Heart right ventricle (tissue), 16 donors: ENCODE measurements around the gene PIAS4. TPM values are rescaled to one million over a fixed set of nuclear protein-coding genes. Genes with fewer than 3 reads are reported as not detected.

Experiments
- ATAC-seq, 8 donors: fragments of 200-7000 bp; cut with Tn5 transposase; one replicate each; pipeline ENCODE4 v1.9.1; 2020; ENCODE audit warnings: mild to moderate bottlenecking in 8 of 8, moderate library complexity in 8 of 8, moderate number of reproducible peaks in 1 of 8
- DNase-seq, 2 donors: peaks; one replicate each; pipeline ENCODE4 v3.0.0-alpha.2; 2020
- H3K27ac ChIP-seq, 10 donors: fragments of 200-600 bp; sonication (generic) in 2 of 10; one replicate each; pipeline versions ENCODE4 v1.5.0 to v1.8.0; 2020 to 2022; ENCODE audit warnings: mild to moderate bottlenecking in 3 of 10
- H3K27me3 ChIP-seq, 7 donors: fragments of 200-600 bp; one replicate each; pipeline ENCODE4 v1.8.0; 2021 to 2022; ENCODE audit warnings: mild to moderate bottlenecking in 2 of 7
- H3K36me3 ChIP-seq, 9 donors: fragments of 200-600 bp; sonication (generic) in 1 of 9; one replicate each; pipeline versions ENCODE4 v1.5.0 to v1.8.0; 2020 to 2022; ENCODE audit warnings: mild to moderate bottlenecking in 2 of 9
- H3K4me1 ChIP-seq, 9 donors: fragments of 200-600 bp; sonication (generic) in 1 of 9; one replicate each; pipeline versions ENCODE4 v1.5.0 to v1.8.0; 2020 to 2022; ENCODE audit warnings: mild to moderate bottlenecking in 4 of 9
- H3K4me3 ChIP-seq, 10 donors: fragments of 200-600 bp; sonication (generic) in 2 of 10; one replicate each; pipeline versions ENCODE4 v1.5.0 to v1.8.0; 2020 to 2022; ENCODE audit warnings: mild to moderate bottlenecking in 7 of 10, moderate library complexity in 2 of 10
- H3K9me3 ChIP-seq, 11 donors: fragments of 200-600 bp in 10 of 11; sonication (generic) in 2 of 11; one replicate each; pipeline versions ENCODE4 v1.5.0 to v1.8.0; 2013 to 2022; ENCODE audit warnings: mild to moderate bottlenecking in 2 of 11, control low read depth in 1 of 11, moderate library complexity in 1 of 11
- WGBS, 2 donors: extraction: QIAGEN DNeasy Blood & Tissue Kit; methylation state at CpG; one replicate each; pipeline ENCODE4 v1.1.7; 2013; ENCODE audit warnings: inconsistent platforms in 1 of 2; 5-methylcytosine and 5-hydroxymethylcytosine counted together
- intact Hi-C, 10 donors: fragments of 100-400 bp; cut with DNase I; formaldehyde crosslinking; loops; one replicate each; pipeline versions ENCODE4 v1.11.1 to v1.14.2; 2022
- polyA plus RNA-seq, 2 donors: library from polyadenylated mRNA; stranded (reverse); fragments of 200-250 nt; gene quantifications; one replicate each; pipeline ENCODE4 v1.2.3, GENCODE V29; 2013
- total RNA-seq, 10 donors: library from RNA; stranded (reverse); fragmentation: NEBNext Ultra II Directional in 3 of 10; extraction: Animal tissue kit (Norgen Biotek cat#: 25700) in 3 of 10; gene quantifications; one replicate each; pipeline versions ENCODE4 v1.2.1 to v1.2.4, GENCODE V29; 2021 to 2023
- TF ChIP-seq, protein P1 (sequence below), 9 donors: fragments of 200-600 bp; sonication (generic) in 2 of 9; IDR thresholded peaks; one replicate each; pipeline versions ENCODE4 v1.5.0 to v1.8.0; 2021 to 2022; ENCODE audit warnings: antibody characterized with exemption in 9 of 9, mild to moderate bottlenecking in 5 of 9, moderate library complexity in 1 of 9
- donor health status: Arrhythmogenic right ventricular cardiomyopathy.
- donor health status: ischemic (EF 13 %, LVEDD 7.1; RV severe dilation, severe dysfunction).
- donor health status: healthy with polysubstance abuse.
- donor health status: DM: no; HTN: yes; CAD: no.
- donor health status: DM: no; HTN: no; CAD: no.
- donor health status: ischemic (EF 25% LVEDD 6.9; RV normal size, moderate dysfunction).
- donor health status: ischemic (EF 25% LVEDD 5.7; RV mildly dilated, moderate dysfunction).
- donor health status: healthy.
- donor health status: DM: yes; HTN: yes; CAD: no.
- donor health status: Ischemic cardiomyopathy.
- donor health status: ischemic (EF 35%, LVEDD 5.7; RV mildly dilated, moderate dysfunction).
- donor health status: nonischemic (EF 11% LVEDD 7.7; RV severe dilation, severe dysfunction).
- donor health status: DM: yes; HTN: yes; CAD: no.
- donor health status: PGD.
- donor health status: ischemic (EF 29% LVEDD 5.4; RV normal size, mild dysfunction).
- donor health status: nonischemic (EF 23%, LVEDD 6.1; RV moderate dilation, normal function).

PIAS4 gene
- total and polyA plus RNA-seq, 12 donors, result 8.5 to 22.8 (median 13.4) TPM

DNA sequence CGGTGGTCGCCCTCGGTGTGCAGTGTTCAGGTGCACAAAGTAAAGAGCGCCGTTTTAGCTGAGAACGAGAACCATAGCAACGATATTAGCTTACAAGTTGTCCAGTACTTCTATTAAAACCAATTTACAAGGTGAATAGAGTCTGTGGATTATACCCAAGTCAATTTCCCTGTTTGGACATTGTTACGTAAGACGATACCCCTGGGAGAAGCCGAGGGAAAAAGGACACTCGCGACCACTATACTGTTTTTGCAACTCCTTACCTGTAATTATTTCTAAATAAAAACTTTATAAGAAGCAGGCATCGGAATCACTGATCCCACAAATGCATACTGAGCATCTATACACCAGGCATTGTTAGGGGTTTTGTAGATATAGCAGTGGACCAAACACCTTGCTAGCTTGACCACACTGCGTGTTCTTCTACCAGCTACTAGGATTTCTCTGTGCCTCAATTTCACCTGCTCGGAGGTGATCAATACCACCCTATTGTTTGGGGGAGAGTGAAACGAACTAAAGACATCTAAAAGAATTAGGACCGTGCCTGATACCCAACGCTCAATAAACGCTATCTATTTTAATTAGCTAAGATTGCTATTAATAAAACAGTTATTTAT is 21.8 kb upstream of the PIAS4 start:
- DNase-seq (no peak), ATAC-seq (peak in 1 of 8 donors; percentile 1)
- Histone ChIP-seq H3K4me1 (peaks cover 6 to 62% (median 45%) of the 10 kb centered on the region in 9 donors), H3K27me3 (no peaks in the 10 kb centered on the region), H3K27ac (peak overlapping the region in 9 of 10 donors; percentile 89 to 100 (median 96)), H3K36me3 (peaks cover 18 to 37% (median 34%) of the 10 kb centered on the region in 9 donors), H3K9me3 (no peaks in the 10 kb centered on the region), H3K4me3 (peak overlapping the region; percentile 85 to 100 (median 94))
- TF ChIP-seq, protein P1, sequence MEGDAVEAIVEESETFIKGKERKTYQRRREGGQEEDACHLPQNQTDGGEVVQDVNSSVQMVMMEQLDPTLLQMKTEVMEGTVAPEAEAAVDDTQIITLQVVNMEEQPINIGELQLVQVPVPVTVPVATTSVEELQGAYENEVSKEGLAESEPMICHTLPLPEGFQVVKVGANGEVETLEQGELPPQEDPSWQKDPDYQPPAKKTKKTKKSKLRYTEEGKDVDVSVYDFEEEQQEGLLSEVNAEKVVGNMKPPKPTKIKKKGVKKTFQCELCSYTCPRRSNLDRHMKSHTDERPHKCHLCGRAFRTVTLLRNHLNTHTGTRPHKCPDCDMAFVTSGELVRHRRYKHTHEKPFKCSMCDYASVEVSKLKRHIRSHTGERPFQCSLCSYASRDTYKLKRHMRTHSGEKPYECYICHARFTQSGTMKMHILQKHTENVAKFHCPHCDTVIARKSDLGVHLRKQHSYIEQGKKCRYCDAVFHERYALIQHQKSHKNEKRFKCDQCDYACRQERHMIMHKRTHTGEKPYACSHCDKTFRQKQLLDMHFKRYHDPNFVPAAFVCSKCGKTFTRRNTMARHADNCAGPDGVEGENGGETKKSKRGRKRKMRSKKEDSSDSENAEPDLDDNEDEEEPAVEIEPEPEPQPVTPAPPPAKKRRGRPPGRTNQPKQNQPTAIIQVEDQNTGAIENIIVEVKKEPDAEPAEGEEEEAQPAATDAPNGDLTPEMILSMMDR (IDR thresholded peaks at IDR 0.05), result no peak
- intact Hi-C loops, result loop anchor here (1.0 to 10.0 kb wide), 14 partner anchors 15 to 223 kb away; partner anchors contain the start of genes DAPK3 (in 3 of the 10), MRPL54 (in 2 of the 10), ANKRD24 (in 1 of the 10) and APBA3 (in 1 of the 10)
- WGBS, 2 donors, result 3% methylated on average over 19 of the region's 19 CpGs

DNA sequence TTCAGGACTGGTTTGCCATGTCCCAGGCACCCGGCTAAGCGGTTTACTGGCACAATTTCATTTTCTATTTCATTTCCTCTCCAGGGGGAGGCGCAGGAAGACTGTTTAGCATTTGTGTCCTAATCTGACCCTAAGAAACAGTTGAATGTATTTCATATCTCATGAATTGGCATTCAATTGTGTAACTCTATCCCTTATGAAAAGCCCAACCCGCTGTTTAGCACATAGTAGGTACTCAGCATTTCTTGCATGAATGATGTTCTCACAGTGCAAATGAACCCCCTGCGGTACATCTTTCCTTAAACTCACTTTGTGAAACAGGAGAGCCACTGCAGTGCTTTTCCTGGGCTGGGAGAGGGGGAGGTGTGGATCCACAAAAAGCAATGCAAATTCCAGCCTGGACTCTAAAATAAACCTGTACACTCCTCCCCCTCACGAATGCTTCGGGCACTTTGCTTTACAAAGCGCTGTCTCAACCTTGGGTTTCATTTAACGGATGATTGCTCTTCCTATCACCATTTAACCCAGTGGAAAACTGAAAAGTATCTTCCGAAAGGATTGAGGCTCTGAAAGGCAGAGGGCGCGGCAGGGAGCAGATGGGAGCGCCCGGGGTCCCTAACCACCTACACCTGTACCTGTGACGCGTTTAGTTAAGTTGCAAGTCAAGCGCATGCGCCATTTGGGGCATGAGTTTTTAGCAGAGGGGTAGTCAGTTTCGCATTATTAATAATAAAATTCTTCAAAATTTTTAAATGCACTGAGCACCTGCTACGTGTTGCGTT is 21.1 kb upstream of the PIAS4 start:
- ATAC-seq (peak; percentile 19 to 76 (median 62)), DNase-seq (peak in 1 of 2 donors; percentile 72)
- Histone ChIP-seq H3K4me1 (peaks cover 6 to 56% (median 45%) of the 10 kb centered on the region in 9 donors), H3K9me3 (no peaks in the 10 kb centered on the region), H3K27me3 (no peaks in the 10 kb centered on the region), H3K36me3 (peaks cover 12 to 30% (median 27%) of the 10 kb centered on the region in 9 donors), H3K4me3 (peak overlapping the region in 9 of 10 donors; percentile 85 to 100 (median 94)), H3K27ac (peak overlapping the region in 9 of 10 donors; percentile 89 to 100 (median 96))
- intact Hi-C loops, result loop anchor here (1.0 to 10.0 kb wide), 12 partner anchors 76 to 224 kb away; partner anchors contain the start of genes MRPL54 (in 2 of the 10), ANKRD24 (in 1 of the 10), APBA3 (in 1 of the 10) and MAP2K2 (in 1 of the 10)
- TF ChIP-seq, protein P1 (IDR thresholded peaks at IDR 0.05), result peak; percentile 42 to 78 (median 69)
- 3% methylated on average over 21 of the region's 21 CpGs for WGBS, 2 donors

DNA sequence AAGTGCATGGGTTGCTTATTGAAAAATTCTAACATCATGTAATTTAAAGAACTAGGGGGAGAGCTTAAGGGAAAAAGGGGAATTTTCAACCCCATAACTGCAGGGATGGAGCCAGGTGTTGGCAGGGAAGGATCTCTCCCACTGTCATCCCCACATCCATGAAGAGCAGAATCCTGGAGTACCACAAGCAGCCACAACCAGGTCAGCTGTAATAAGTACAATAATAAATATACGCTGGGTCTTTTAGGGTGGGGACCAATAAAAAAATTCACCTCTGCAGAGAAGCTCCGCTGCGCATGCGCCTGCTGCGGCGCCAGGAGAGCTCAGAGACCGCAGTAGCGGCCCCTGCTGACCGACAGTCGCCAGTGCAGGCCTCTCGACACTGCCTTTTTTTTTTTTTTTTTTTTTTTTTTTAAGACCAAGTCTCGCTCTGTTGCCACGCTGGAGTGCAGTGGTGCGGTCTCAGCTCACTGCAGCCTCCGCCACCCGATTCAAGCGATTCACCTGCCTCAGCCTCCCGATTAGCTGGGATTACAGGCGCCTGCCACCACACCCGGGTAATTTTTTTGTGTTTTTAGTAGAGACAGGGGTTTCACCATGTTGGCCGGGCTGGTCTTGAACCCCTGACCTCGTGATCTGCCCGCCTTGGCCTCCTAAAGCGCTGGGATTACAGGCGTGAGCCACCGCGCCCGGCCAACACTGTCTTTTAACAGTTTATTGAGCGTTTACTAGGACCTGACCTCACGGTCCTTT is 19.7 kb upstream of the PIAS4 start:
- H3K36me3 ChIP-seq, result peaks cover 4 to 16% (median 14%) of the 10 kb centered on the region in 9 donors
- peak overlapping the region in 6 of 10 donors; percentile 34 to 100 (median 94) for H3K27ac ChIP-seq
- H3K4me3 ChIP-seq, result peak overlapping the region in 6 of 10 donors; percentile 5 to 100 (median 89)
- ATAC-seq (peak in 6 of 8 donors; percentile 2 to 36 (median 14)), DNase-seq (peak; percentile 85 to 91)
- peaks cover 6 to 46% (median 40%) of the 10 kb centered on the region in 9 donors for H3K4me1 ChIP-seq
- 10% methylated on average over 30 of the region's 30 CpGs for whole genome bisulfite sequencing, 2 donors
- TF ChIP-seq, protein P1 (IDR thresholded peaks at IDR 0.05), result peak; percentile 84 to 94 (median 90)
- H3K27me3 ChIP-seq, result no peaks in the 10 kb centered on the region
- no peaks in the 10 kb centered on the region for H3K9me3 ChIP-seq
- intact Hi-C loops, result loop anchor here (2.0 to 10.0 kb wide), 11 partner anchors 75 to 225 kb away; partner anchors contain the start of genes MRPL54 (in 2 of the 10), ANKRD24 (in 1 of the 10), APBA3 (in 1 of the 10) and MAP2K2 (in 1 of the 10)
